Loucy (cell line): ENCODE data around the gene CTDSP1.

Experiments
- H2AFZ ChIP-seq: fragments of 200-600 bp; sonication (generic); 2 replicates; pipeline ENCODE4 v1.6.0; 2016; ENCODE audit warnings: antibody characterized with exemption, mild to moderate bottlenecking, low read length, moderate library complexity
- H3F3A ChIP-seq: fragments of 200-600 bp; 2 replicates; pipeline ENCODE4 v1.6.0; 2016; ENCODE audit warnings: antibody characterized with exemption, low read depth, mild to moderate bottlenecking
- H3K27me3 ChIP-seq: fragments of 200-600 bp; sonication (generic); 2 replicates; pipeline ENCODE4 v1.6.1; 2014; ENCODE audit warnings: low read length, mild to moderate bottlenecking; ENCODE audit not compliant: insufficient read depth, poor library complexity, severe bottlenecking
- H3K36me3 ChIP-seq: fragments of 200-600 bp; sonication (generic); 2 replicates; pipeline ENCODE4 v1.6.1; 2016; ENCODE audit warnings: low read length; ENCODE audit not compliant: insufficient read depth
- H3K4me1 ChIP-seq: fragments of 200-600 bp; sonication (generic); 2 replicates; pipeline ENCODE4 v1.5.1; 2014; ENCODE audit warnings: low read length, mild to moderate bottlenecking; ENCODE audit not compliant: insufficient read depth, poor library complexity, severe bottlenecking
- H3K4me2 ChIP-seq: fragments of 200-600 bp; sonication (generic); 2 replicates; pipeline ENCODE4 v1.6.0; 2014; ENCODE audit warnings: antibody characterized with exemption, low read length, low read depth, mild to moderate bottlenecking; ENCODE audit not compliant: poor library complexity, severe bottlenecking
- H3K4me3 ChIP-seq: fragments of 200-600 bp; sonication (generic); 2 replicates; pipeline ENCODE4 v1.5.1; 2014; ENCODE audit warnings: low read length, mild to moderate bottlenecking, mixed read lengths; ENCODE audit not compliant: poor library complexity, severe bottlenecking
- H3K79me2 ChIP-seq: fragments of 200-600 bp; sonication (generic); 2 replicates; pipeline ENCODE4 v1.6.1; 2014; ENCODE audit warnings: low read length; ENCODE audit not compliant: insufficient read depth
- H3K9ac ChIP-seq: fragments of 200-600 bp; sonication (generic); 2 replicates; pipeline ENCODE4 v1.6.0; 2014; ENCODE audit warnings: mild to moderate bottlenecking, low read depth, low read length, moderate library complexity; ENCODE audit not compliant: poor library complexity, severe bottlenecking
- H3K9me2 ChIP-seq: fragments of 200-600 bp; sonication (generic); replicated peaks from 2 replicates; pipeline ENCODE4 v1.6.1; 2016; ENCODE audit warnings: low read depth, low read length, mixed read lengths
- H3K9me3 ChIP-seq: fragments of 200-600 bp; sonication (generic); 2 replicates; pipeline ENCODE4 v1.6.1; 2014; ENCODE audit warnings: mild to moderate bottlenecking, antibody characterized with exemption, low read length, low read depth; ENCODE audit not compliant: insufficient read depth
- H4K20me1 ChIP-seq: fragments of 200-600 bp; sonication (generic); 2 replicates; pipeline ENCODE4 v1.6.0; 2014; ENCODE audit warnings: antibody characterized with exemption, low read length, mild to moderate bottlenecking; ENCODE audit not compliant: insufficient read depth, poor library complexity, severe bottlenecking
- EZH2phosphoT487 ChIP-seq: fragments of 200-600 bp; IDR thresholded peaks from 2 replicates; pipeline ENCODE4 v1.6.1; 2018; ENCODE audit warnings: antibody characterized with exemption, mild to moderate bottlenecking, moderate library complexity, borderline replicate concordance
- TF ChIP-seq, protein P1 (sequence below): fragments of 200-600 bp; sonication (generic); conservative IDR thresholded peaks from 2 replicates; pipeline ENCODE4 v1.5.1; 2014; ENCODE audit warnings: mild to moderate bottlenecking, antibody characterized with exemption, low read length

CTDSP1 gene, protein sequence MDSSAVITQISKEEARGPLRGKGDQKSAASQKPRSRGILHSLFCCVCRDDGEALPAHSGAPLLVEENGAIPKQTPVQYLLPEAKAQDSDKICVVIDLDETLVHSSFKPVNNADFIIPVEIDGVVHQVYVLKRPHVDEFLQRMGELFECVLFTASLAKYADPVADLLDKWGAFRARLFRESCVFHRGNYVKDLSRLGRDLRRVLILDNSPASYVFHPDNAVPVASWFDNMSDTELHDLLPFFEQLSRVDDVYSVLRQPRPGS

DNA sequence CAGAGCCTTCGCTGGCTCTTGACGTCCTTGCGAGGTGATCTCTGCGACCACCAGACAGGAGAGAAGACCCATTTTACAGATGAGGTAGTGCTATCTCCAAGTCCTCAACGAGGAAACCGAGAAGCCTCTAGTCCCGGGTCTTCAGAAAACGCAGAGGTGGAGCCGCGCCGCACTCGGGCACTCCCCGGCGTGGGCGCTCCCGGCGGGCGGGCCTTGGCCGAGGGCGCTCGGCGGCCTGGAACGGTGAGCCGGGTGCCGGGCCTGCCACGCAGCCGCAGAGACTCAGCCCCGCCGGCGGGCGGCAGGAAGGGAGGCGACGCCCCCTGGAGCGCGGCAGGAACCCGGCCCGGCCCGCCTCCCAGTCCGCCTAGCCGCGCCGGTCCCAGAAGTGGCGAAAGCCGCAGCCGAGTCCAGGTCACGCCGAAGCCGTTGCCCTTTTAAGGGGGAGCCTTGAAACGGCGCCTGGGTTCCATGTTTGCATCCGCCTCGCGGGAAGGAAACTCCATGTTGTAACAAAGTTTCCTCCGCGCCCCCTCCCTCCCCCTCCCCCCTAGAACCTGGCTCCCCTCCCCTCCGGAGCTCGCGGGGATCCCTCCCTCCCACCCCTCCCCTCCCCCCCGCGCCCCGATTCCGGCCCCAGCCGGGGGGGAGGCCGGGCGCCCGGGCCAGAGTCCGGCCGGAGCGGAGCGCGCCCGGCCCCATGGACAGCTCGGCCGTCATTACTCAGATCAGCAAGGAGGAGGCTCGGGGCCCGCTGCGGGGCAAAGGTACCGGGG lies at the start of gene CTDSP1:
CTDSP1 (plus strand) TSS at position 478 of the 776 bp plus-strand sequence; CDS start at position 701, 223 bp downstream.
- Histone ChIP-seq H3K4me3 (peak within 1 kb of the TSS; percentile 84), H3K27me3 (no peaks in the 10 kb centered on the region), H3F3A (0 out of 2 replicates have a peak, but pooled peaks cover 2% of the 10 kb centered on the region), H3K36me3 (peaks cover 22% of the 10 kb centered on the region; the same call in 1 of the 2 replicates), H3K4me1 (peaks cover 42% of the 10 kb centered on the region), H4K20me1 (peaks cover 26% of the 10 kb centered on the region), H3K9ac (peak within 1 kb of the TSS; percentile 95), H3K9me2 (no peaks in the 10 kb centered on the region), H2AFZ (peak within 1 kb of the TSS; percentile 32), H3K9me3 (no peaks in the 10 kb centered on the region), H3K4me2 (peak within 1 kb of the TSS; percentile 85), H3K79me2 (peaks cover 65% of the 10 kb centered on the region)
- TF ChIP-seq, protein P1, sequence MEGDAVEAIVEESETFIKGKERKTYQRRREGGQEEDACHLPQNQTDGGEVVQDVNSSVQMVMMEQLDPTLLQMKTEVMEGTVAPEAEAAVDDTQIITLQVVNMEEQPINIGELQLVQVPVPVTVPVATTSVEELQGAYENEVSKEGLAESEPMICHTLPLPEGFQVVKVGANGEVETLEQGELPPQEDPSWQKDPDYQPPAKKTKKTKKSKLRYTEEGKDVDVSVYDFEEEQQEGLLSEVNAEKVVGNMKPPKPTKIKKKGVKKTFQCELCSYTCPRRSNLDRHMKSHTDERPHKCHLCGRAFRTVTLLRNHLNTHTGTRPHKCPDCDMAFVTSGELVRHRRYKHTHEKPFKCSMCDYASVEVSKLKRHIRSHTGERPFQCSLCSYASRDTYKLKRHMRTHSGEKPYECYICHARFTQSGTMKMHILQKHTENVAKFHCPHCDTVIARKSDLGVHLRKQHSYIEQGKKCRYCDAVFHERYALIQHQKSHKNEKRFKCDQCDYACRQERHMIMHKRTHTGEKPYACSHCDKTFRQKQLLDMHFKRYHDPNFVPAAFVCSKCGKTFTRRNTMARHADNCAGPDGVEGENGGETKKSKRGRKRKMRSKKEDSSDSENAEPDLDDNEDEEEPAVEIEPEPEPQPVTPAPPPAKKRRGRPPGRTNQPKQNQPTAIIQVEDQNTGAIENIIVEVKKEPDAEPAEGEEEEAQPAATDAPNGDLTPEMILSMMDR, result no peak
- no peak for TF ChIP-seq EZH2phosphoT487

DNA sequence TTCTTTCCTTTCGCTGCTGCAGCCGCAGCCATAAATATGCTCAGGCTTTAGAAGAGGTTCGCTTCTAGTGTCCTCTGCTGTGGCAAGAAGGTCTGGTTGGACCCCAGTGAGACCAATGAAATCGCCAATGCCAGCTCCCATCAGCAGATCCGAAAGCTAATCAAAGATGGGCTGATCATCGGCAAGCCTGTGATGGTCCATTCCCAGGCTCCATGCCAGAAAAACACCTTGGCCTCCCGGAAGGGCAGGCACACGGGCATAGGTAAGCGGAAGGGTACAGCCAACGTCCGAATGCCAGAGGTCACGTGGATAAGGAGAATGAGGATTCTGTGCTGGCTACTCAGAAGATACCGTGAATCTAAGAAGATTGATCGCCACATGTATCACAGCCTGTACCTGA lies 45.6 kb upstream of the CTDSP1 start:
- Histone ChIP-seq H3K4me2 (no peak overlapping the region), H3K79me2 (no peaks in the 10 kb centered on the region), H3F3A (no peaks in the 10 kb centered on the region), H2AFZ (no peak overlapping the region), H3K27me3 (no peaks in the 10 kb centered on the region), H3K4me1 (no peaks in the 10 kb centered on the region), H4K20me1 (no peaks in the 10 kb centered on the region), H3K9me3 (no peaks in the 10 kb centered on the region), H3K9me2 (no peaks in the 10 kb centered on the region), H3K4me3 (no peak overlapping the region), H3K9ac (no peak overlapping the region), H3K36me3 (no peaks in the 10 kb centered on the region)
- TF ChIP-seq, protein P1, result no peak
- no peak for TF ChIP-seq EZH2phosphoT487

DNA sequence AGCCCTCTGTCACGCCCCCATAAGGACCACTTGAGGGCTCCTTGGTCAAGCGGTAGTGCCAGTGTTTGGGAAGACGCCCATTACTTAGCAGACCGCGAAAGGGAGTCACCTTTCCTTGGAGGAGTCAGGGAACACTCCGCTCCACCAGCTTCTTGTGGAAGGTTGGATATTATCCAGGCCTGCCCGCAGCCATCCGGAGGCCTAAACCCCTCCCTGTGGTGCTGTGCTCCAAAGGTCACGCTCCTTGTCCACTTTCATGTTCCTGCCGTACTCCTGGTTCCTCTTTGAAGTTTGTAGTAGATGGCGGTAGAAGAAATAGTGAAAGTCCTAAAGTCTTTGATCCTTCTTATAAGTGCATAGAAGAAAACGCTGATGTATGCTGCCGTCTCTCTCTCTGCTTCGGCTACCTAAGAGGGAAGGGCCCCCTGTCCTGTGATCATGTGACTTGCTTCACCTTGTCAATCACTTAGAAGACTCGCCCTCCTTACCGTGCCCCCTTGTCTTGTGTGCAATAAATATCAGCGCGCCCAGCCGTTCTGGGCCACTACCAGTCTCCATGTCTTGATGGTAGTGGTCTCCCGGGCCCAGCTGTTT lies 44.7 kb upstream of the CTDSP1 start:
- Histone ChIP-seq H3K79me2 (no peaks in the 10 kb centered on the region), H3K4me3 (no peak overlapping the region), H2AFZ (no peak overlapping the region), H3F3A (no peaks in the 10 kb centered on the region), H3K36me3 (no peaks in the 10 kb centered on the region), H4K20me1 (no peaks in the 10 kb centered on the region), H3K9me2 (no peaks in the 10 kb centered on the region), H3K9ac (no peak overlapping the region), H3K9me3 (no peaks in the 10 kb centered on the region), H3K4me2 (no peak overlapping the region), H3K27me3 (no peaks in the 10 kb centered on the region), H3K4me1 (no peaks in the 10 kb centered on the region)
- TF ChIP-seq, protein P1, result no peak
- TF ChIP-seq EZH2phosphoT487, result no peak
